SK-MEL-5 (cell line): ENCODE results near the gene ABLIM2. TPM values are rescaled to one million over a fixed set of nuclear protein-coding genes. Genes with fewer than 3 reads are reported as not detected.

ENCODE experiments used
- DNase-seq: peaks from one replicate; pipeline ENCODE4 v3.0.0-alpha.2; 2016; ENCODE audit warnings: low read depth, low spot score
- in situ Hi-C: cut with HindIII; loops from 2 replicates; pipeline ENCODE4 v1.10.0; 2016; ENCODE audit warnings: low sequenced_read_pairs, high pct_unique_total_duplicates, low pct_unique_long_range_greater_than_20kb
- total RNA-seq: library from RNA; depleted of rRNA; stranded (reverse); fragments of >200 nt; shearing (Covaris generic); gene quantifications from 2 replicates; pipeline ENCODE4 v1.2.3, GENCODE V29; 2014

Gene ABLIM2
- total RNA-seq, 1 experiment from 2014 or later: 0.29 TPM

- in situ Hi-C loops: no loop called here
- no peak for DNase-seq
Measured at GRCh38 chr4:8005033-8005808, 153.4 kb downstream of the ABLIM2 start.

- in situ Hi-C loops: no loop called here
- no peak for DNase-seq
Measured at GRCh38 chr4:8004066-8004465, 154.5 kb downstream of the ABLIM2 start.

GRCh38 chr4:8002525-8003309 is 155.9 kb downstream of the ABLIM2 start:
- in situ Hi-C loops: no loop called here

GRCh38 chr4:8001564-8002355 is 156.9 kb downstream of the ABLIM2 start:
- in situ Hi-C loops: no loop called here
- DNase-seq: no peak

More at GRCh38 chr4:8002525-8003309, 155.9 kb downstream of the ABLIM2 start:
- DNase-seq: no peak

GRCh38 chr4:8000721-8001491 is 157.7 kb downstream of the ABLIM2 start:
- in situ Hi-C loops: no loop called here
- no peak for DNase-seq

- in situ Hi-C loops: no loop called here
Measured at GRCh38 chr4:8000247-8000646, 158.4 kb downstream of the ABLIM2 start.

GRCh38 chr4:7999695-8000094 is 158.9 kb downstream of the ABLIM2 start:
- in situ Hi-C loops: no loop called here
- no peak for DNase-seq

More at GRCh38 chr4:8000247-8000646, 158.4 kb downstream of the ABLIM2 start:
- no peak for DNase-seq

GRCh38 chr4:7999279-7999678 is 159.3 kb downstream of the ABLIM2 start:
- no peak for DNase-seq
- in situ Hi-C loops: no loop called here

GRCh38 chr4:7998447-7998846 is 160.2 kb downstream of the ABLIM2 start:
- DNase-seq: no peak
- in situ Hi-C loops: no loop called here

GRCh38 chr4:7995866-7996265 is 162.7 kb downstream of the ABLIM2 start:
- DNase-seq: no peak
- in situ Hi-C loops: no loop called here

GRCh38 chr4:7995135-7995534 is 163.5 kb downstream of the ABLIM2 start:
- in situ Hi-C loops: no loop called here
- DNase-seq: no peak

GRCh38 chr4:7993671-7994070 is 164.9 kb downstream of the ABLIM2 start:
- in situ Hi-C loops: no loop called here
- no peak for DNase-seq

GRCh38 chr4:7992846-7993245 is 165.8 kb downstream of the ABLIM2 start:
- in situ Hi-C loops: no loop called here
- no peak for DNase-seq

GRCh38 chr4:7990807-7991459 is 167.7 kb downstream of the ABLIM2 start:
- in situ Hi-C loops: no loop called here
- no peak for DNase-seq

- DNase-seq: no peak
- in situ Hi-C loops: no loop called here
Measured at GRCh38 chr4:7989654-7990053, 169.0 kb downstream of the ABLIM2 start.

GRCh38 chr4:7988437-7988836 is 170.2 kb downstream of the ABLIM2 start:
- DNase-seq: no peak
- in situ Hi-C loops: no loop called here
